GM23248 (cell line): Measurements from ENCODE around the gene ZEB2.

Experiments
- EZH2 ChIP-seq: fragments of 200-600 bp; sonication (generic); IDR thresholded peaks from 2 replicates; pipeline ENCODE4 v1.6.1; 2018; ENCODE audit warnings: antibody characterized with exemption, mild to moderate bottlenecking; ENCODE audit not compliant: insufficient read depth, poor library complexity, severe bottlenecking
- EZH2phosphoT487 ChIP-seq: fragments of 200-600 bp; sonication (generic); IDR thresholded peaks from 2 replicates; pipeline ENCODE4 v1.6.1; 2018; ENCODE audit warnings: antibody characterized with exemption, moderate library complexity, mild to moderate bottlenecking, low read depth; ENCODE audit not compliant: insufficient read depth

DNA sequence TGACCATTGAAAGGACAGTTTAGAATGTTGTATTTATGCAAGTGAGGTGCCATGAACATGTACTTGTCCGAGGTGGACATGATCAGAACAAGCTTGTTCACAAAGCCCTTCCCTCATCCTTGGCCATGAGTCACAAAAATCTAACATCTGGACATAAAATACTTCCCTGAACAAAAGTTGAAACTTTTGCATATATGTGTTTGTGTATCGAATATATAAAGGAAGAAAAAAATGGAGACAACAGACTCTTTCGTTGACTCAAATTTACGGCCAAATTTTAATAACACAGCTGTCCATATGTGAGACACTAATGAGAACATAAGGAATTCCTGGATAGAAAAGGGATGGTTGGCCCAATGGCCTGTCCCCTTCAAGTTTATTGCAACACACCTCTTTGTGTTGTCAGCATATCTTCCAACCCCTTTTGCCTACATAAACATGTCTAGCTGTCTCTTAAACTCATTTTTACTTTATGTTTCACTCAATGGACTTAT lies 19.4 kb upstream of the ZEB2 start:
- TF ChIP-seq EZH2 = no peak
- TF ChIP-seq EZH2phosphoT487 = no peak
